GM19238 (cell line): ENCODE results near the gene CIROP.
A peak's percentile ranks its signal among the peaks of the same experiment; 100 is the strongest.

Experiments
- DNase-seq: peaks from one replicate; pipeline ENCODE4 v3.0.0; 2011; ENCODE audit warnings: low spot score; ENCODE audit not compliant: insufficient read length

Gene CIROP

GRCh38 chr14:23130871-23131270 is 26.1 kb upstream of the CIROP start:
- no peak for DNase-seq

GRCh38 chr14:23129759-23130316 is 25.0 kb upstream of the CIROP start:
- DNase-seq = no peak

GRCh38 chr14:23128969-23129758 is 24.4 kb upstream of the CIROP start:
- no peak for DNase-seq

GRCh38 chr14:23127861-23128260 is 23.1 kb upstream of the CIROP start:
- DNase-seq = no peak

- DNase-seq = no peak
These were observed 21.9 kb upstream of the CIROP start for GRCh38 chr14:23126548-23127278.

- no peak for DNase-seq
These were observed 21.2 kb upstream of the CIROP start for GRCh38 chr14:23125933-23126524.

- DNase-seq = no peak
These were observed 20.2 kb upstream of the CIROP start for GRCh38 chr14:23125011-23125410.

GRCh38 chr14:23124337-23124954 is 19.7 kb upstream of the CIROP start:
- no peak for DNase-seq

GRCh38 chr14:23123419-23123818 is 18.6 kb upstream of the CIROP start:
- no peak for DNase-seq

- DNase-seq = no peak
These were observed 17.3 kb upstream of the CIROP start for GRCh38 chr14:23122086-23122485.

- peak; percentile 44 for DNase-seq
These were observed 16.6 kb upstream of the CIROP start for GRCh38 chr14:23121361-23121771.

- peak; percentile 86 for DNase-seq
These were observed 15.9 kb upstream of the CIROP start for GRCh38 chr14:23120541-23121251.

GRCh38 chr14:23119363-23120327 is 14.9 kb upstream of the CIROP start:
- DNase-seq = peak; percentile 35

- DNase-seq = no peak
These were observed 13.9 kb upstream of the CIROP start, which contains the start of gene CEBPE for GRCh38 chr14:23118506-23119362. TSS of gene CEBPE (minus strand) at chr14:23119255. CDS start at chr14:23119091, 164 bp downstream.

- no peak for DNase-seq
These were observed 12.7 kb upstream of the CIROP start for GRCh38 chr14:23117371-23118020.

- no peak for DNase-seq
These were observed 11.1 kb upstream of the CIROP start for GRCh38 chr14:23115918-23116317.

- no peak for DNase-seq
These were observed 10.4 kb upstream of the CIROP start for GRCh38 chr14:23115039-23115731.

GRCh38 chr14:23114669-23115038 is 9.9 kb upstream of the CIROP start:
- DNase-seq = no peak
